Naive thymus-derived CD8-positive, alpha-beta T cell (primary cell): ENCODE results near the gene PDS5B. TPM values are rescaled to one million over a fixed set of nuclear protein-coding genes. Genes with fewer than 3 reads are reported as not detected.
"Not testable (repeated sequence)": the region's sequence is repeated elsewhere in the genome, so short reads cannot be mapped to it uniquely, and the experiment has no call there.

Source experiments
- ATAC-seq, 2 donors: fragments of 150-1000 bp; cut with Tn5 transposase in 1 of 2; sonication (Bioruptor Pico), chemical (Tn5 transposase) in 1 of 2; 1 replicate in 1 of 2; 2 replicates in 1 of 2; pipeline ENCODE4 v1.10.0; 2021; ENCODE audit warnings: mild to moderate bottlenecking in 2 of 2, moderate library complexity in 2 of 2
- POLR2A ChIA-PET: fragments of 350-600 bp; sonication (Branson Sonifier 250); formaldehyde crosslinking; loops from one replicate; lab custom pipeline; 2021; ENCODE audit warnings: antibody characterized with exemption; lab: Charles Lee
- DNase-seq, 10 donors: peaks; one replicate each; pipeline versions ENCODE4 v3.0.0 to v3.0.0-alpha.2; 2020 to 2022
- H3K27ac Mint-ChIP-seq, 10 donors: one replicate each; pipeline ENCODE4 v1.8.0; 2020 to 2022; ENCODE audit warnings: mild to moderate bottlenecking in 10 of 10, mixed read lengths in 10 of 10, moderate library complexity in 4 of 10, inconsistent platforms in 1 of 10
- H3K27me3 Mint-ChIP-seq, 5 donors: one replicate each; pipeline ENCODE4 v1.8.0; 2021 to 2022; ENCODE audit warnings: mixed read lengths in 5 of 5
- H3K36me3 Mint-ChIP-seq, 3 donors: one replicate each; pipeline ENCODE4 v1.8.0; 2020 to 2022; ENCODE audit warnings: mixed read lengths in 3 of 3, mild to moderate bottlenecking in 2 of 3, inconsistent platforms in 1 of 3
- H3K4me1 Mint-ChIP-seq, 4 donors: one replicate each; pipeline ENCODE4 v1.8.0; 2021 to 2022; ENCODE audit warnings: mixed read lengths in 4 of 4
- H3K4me3 Mint-ChIP-seq, 10 donors: one replicate each; pipeline ENCODE4 v1.8.0; 2020 to 2022; ENCODE audit warnings: mild to moderate bottlenecking in 10 of 10, mixed read lengths in 10 of 10, moderate library complexity in 6 of 10, inconsistent platforms in 1 of 10
- H3K9me3 Mint-ChIP-seq, 9 donors: one replicate each; pipeline ENCODE4 v1.8.0; 2020 to 2022; ENCODE audit warnings: mixed read lengths in 9 of 9, mild to moderate bottlenecking in 3 of 9, inconsistent platforms in 1 of 9, moderate library complexity in 1 of 9
- polyA plus RNA-seq, 3 donors: library from polyadenylated mRNA; unstranded; fragments of 300-500 nt; fragmentation: Illumina TruSeq; gene quantifications; one replicate each; pipeline ENCODE4 v1.2.3, GENCODE V29; 2021
- total RNA-seq, 8 experiments: library from RNA in 2 of 8; stranded (reverse) in 2 of 8; gene quantifications; one replicate each; pipeline ENCODE4 v1.2.3 and lab custom pipeline; 2021 to 2026

The PDS5B gene
- total and polyA plus RNA-seq, 5 experiments from 2014 or later, result 32.0 to 71.6 (median 38.1) TPM

DNA sequence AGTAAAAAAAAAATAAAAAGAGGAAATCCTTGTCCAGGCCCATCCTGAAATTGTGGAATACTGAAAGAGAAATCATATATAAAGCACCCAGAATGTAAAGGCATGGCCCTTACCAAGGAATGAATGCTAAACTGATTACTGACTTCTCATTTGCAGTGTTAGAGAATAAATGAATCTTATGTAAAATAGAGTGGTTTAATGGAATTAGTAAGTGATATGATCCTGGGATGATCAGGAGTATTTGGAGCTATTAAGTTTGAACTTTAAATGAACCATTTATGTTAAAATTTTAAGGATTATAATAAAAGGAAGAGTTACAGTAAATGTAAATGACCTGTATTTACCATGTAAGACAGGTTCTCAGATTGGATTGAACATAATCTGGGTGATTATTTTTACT lies 75.4 kb downstream of the PDS5B start:
- Mint-ChIP-seq H3K27ac (no peak overlapping the region), H3K9me3 (peaks cover 0 to 7% (median 0%) of the 10 kb centered on the region in 9 donors), H3K4me3 (no peak overlapping the region), H3K27me3 (no peaks in the 10 kb centered on the region), H3K4me1 (peaks cover 11 to 22% (median 14%) of the 10 kb centered on the region in 4 donors), H3K36me3 (peaks cover 6 to 45% (median 12%) of the 10 kb centered on the region in 3 donors)
- DNase-seq (no peak), ATAC-seq (no peak)
- POLR2A ChIA-PET, result no interaction called here

DNA sequence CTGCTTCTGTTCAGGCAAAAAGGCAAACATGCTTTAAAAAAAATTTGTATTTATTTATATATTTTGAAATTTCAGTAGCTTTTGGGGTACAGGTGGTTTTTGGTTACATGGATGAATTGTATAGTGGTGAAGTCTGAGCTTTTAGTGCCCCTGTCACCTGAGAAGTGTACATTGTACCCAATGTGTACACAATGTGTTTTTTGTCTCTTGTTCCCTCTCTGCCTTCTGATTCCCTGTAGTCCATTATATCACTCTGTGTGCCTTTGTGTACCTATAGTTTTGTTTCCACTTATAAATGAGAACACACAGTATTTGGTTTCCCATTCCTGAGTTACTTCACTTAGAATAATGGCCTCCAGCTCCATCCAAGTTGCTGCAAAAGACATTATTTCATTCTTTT lies 77.4 kb downstream of the PDS5B start:
- DNase-seq (no peak), ATAC-seq (no peak)
- Mint-ChIP-seq H3K4me3 (no peak overlapping the region), H3K27ac (peak overlapping the region in 1 of 10 donors; percentile 1), H3K36me3 (peaks cover 2 to 51% (median 5%) of the 10 kb centered on the region in 3 donors), H3K4me1 (peaks cover 6 to 18% (median 11%) of the 10 kb centered on the region in 4 donors), H3K9me3 (no peaks in the 10 kb centered on the region), H3K27me3 (no peaks in the 10 kb centered on the region)
- POLR2A ChIA-PET, result no interaction called here

DNA sequence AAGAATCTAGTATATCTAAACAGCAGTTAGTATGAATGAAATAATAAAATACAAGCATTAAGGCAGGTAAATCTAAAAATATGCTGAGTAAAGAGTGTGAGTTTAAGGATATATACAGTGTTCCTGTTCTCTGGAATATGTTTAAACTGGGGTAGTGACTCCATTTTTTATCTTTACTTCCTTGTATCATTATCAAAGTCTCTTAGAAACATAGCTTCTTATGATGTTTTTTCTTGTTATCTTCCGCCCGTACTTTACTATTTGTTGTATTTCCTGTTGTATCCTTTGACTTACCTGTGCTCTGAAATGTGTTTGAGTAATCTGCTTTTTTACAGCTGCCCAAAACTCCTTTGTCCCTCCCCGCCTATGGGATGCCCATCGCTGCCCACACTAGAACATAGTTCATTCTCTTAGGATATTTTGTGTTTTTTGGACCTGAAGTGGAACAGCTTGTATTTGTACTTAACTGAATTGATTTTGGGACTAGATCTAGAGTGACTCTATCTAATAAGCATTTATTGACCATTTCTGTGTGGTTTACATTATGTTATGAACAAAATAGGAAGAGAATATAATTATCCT lies 80.8 kb downstream of the PDS5B start:
- Mint-ChIP-seq H3K36me3 (peaks cover 0 to 51% (median 0%) of the 10 kb centered on the region in 3 donors), H3K9me3 (no peaks in the 10 kb centered on the region), H3K4me3 (no peak overlapping the region), H3K4me1 (peaks cover 6 to 18% (median 14%) of the 10 kb centered on the region in 4 donors), H3K27ac (peak overlapping the region in 7 of 10 donors; percentile 0 to 64 (median 41)), H3K27me3 (no peaks in the 10 kb centered on the region)
- DNase-seq (no peak), ATAC-seq (no peak)
- POLR2A ChIA-PET, result no interaction called here

DNA sequence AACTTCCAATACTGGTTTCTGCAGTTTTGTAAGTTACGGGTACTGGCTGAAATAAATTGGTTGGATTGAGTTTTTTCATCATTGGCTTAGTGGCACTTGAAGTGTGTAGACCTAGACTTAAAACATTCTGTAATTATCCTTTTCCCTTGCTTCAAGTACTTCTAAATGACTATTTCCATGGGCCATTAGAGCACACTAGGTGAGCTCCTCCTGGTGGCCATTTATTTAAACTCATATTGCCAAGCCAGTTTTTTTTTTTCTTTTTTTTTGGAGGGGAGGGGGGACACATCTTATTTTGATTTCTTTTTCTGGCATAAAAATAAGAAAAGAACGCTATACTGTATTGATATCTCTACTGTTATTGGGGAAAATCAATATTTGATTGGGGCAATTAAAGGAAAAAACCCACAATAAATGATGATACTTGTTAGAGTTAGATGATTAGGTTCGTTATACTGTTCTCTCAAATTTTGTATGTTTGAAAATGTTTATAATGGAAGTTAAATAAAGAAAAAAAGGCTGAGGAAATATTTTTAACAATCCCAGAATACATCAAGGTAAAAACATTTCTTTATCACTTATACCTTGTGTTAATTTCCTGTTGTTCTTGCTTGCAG lies 82.9 kb downstream of the PDS5B start:
- Mint-ChIP-seq H3K36me3 (peaks cover 0 to 60% (median 12%) of the 10 kb centered on the region in 3 donors), H3K4me3 (no peak overlapping the region), H3K4me1 (peaks cover 6 to 18% (median 14%) of the 10 kb centered on the region in 4 donors), H3K27ac (peak overlapping the region in 1 of 10 donors; percentile 28), H3K27me3 (no peaks in the 10 kb centered on the region), H3K9me3 (no peaks in the 10 kb centered on the region)
- peak; percentile 35 to 53 for ATAC-seq
- POLR2A ChIA-PET, result no interaction called here
- peak in 3 of 10 donors; percentile 24 to 45 (median 40) for DNase-seq

DNA sequence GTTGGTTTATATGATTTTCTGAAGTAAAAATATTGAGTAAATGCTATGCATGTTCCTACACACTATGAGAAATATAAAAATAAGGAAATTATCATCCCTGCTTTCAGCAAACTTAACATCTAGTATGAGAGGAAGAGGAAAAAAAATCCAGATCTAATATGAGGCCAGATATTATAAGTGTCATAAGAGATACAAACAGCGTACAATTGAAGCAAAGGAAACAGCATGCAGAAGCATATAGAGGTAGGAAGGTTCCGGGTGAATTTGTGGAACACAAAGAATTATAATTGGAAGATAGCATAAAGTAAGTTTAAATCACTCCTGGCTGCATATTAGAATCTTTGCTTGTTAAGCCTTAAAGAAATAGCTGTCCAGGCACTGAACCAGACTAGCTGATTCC lies 88.3 kb downstream of the PDS5B start:
- Mint-ChIP-seq H3K4me1 (peaks cover 0 to 4% (median 0%) of the 10 kb centered on the region in 4 donors), H3K9me3 (no peaks in the 10 kb centered on the region), H3K27ac (no peak overlapping the region), H3K36me3 (peaks cover 15 to 70% (median 43%) of the 10 kb centered on the region in 3 donors), H3K4me3 (no peak overlapping the region), H3K27me3 (no peaks in the 10 kb centered on the region)
- DNase-seq, result no peak
- POLR2A ChIA-PET, result no interaction called here
- no peak for ATAC-seq

DNA sequence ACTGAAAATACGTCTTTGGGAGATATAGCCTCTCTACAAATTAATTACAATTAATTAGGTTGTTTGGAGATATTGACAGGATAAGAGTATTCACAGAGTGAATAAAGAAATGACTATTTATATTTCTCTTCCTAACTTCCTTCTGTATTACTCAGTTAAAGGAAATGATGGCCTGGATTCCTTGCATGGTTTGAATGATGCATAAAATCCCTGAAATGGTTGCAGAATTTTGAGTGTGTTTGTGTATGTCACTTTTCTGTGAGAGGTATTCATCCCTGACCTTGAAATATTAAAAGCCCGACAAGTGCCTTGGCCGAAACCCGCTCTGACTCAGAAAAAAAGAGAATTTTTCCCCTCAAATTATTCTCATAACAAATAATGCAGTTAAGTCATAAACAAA lies 90.0 kb downstream of the PDS5B start:
- POLR2A ChIA-PET, result no interaction called here
- Mint-ChIP-seq H3K9me3 (no peaks in the 10 kb centered on the region), H3K36me3 (peaks cover 15 to 76% (median 52%) of the 10 kb centered on the region in 3 donors), H3K27me3 (no peaks in the 10 kb centered on the region), H3K27ac (no peak overlapping the region), H3K4me3 (no peak overlapping the region), H3K4me1 (peaks cover 0 to 4% (median 0%) of the 10 kb centered on the region in 4 donors)
- no peak for ATAC-seq
- no peak for DNase-seq

DNA sequence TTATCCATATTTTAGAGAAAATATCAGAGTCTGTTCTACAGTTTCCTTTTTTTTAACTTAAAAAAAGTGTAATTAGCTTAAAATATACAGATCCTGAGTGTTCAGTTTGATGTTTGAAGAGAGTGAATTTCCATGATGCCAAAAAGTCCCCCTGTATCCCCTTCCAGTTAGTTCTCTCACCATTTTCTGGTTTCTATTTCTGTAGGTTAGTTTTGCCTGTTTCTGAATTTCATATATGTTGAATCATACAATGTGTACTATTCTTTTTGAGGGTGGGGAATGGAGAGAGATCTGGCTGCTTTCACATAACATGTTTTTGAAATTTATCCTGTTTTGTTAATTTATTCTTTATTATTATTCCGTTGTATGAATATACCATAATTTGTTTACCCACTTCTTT lies 95.9 kb downstream of the PDS5B start:
- no peaks in the 10 kb centered on the region for H3K27me3 Mint-ChIP-seq
- H3K36me3 Mint-ChIP-seq, result peaks cover 4 to 75% (median 41%) of the 10 kb centered on the region in 3 donors
- H3K4me3 Mint-ChIP-seq, result no peak overlapping the region
- H3K9me3 Mint-ChIP-seq, result no peaks in the 10 kb centered on the region
- POLR2A ChIA-PET, result no interaction called here
- no peak overlapping the region for H3K27ac Mint-ChIP-seq
- H3K4me1 Mint-ChIP-seq, result no peaks in the 10 kb centered on the region
- ATAC-seq (no peak), DNase-seq (no peak)

DNA sequence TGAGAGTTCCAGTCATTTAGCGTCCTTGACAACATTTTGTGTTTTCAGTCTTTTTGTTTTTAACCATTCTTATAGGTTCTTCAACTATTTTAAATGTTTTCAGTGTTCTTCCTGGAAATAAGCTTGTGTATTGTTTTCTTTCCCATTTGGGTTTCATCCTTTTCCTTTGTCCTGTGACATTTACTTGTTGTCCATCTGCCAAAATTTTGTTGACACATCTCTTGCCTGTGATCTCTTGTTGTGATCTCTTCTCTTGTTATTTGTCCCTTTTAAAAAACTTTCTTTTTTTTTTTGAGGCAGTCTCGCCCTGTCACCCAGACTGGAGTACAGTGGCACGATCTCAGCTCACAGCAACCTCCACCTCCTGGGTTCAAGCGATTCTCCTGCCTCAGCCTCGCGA lies 96.5 kb downstream of the PDS5B start:
- Mint-ChIP-seq H3K9me3 (no peaks in the 10 kb centered on the region), H3K4me1 (no peaks in the 10 kb centered on the region), H3K27ac (no peak overlapping the region), H3K27me3 (no peaks in the 10 kb centered on the region), H3K4me3 (no peak overlapping the region), H3K36me3 (peaks cover 4 to 75% (median 41%) of the 10 kb centered on the region in 3 donors)
- DNase-seq, result no peak
- ATAC-seq, result no peak
- POLR2A ChIA-PET, result no interaction called here

DNA sequence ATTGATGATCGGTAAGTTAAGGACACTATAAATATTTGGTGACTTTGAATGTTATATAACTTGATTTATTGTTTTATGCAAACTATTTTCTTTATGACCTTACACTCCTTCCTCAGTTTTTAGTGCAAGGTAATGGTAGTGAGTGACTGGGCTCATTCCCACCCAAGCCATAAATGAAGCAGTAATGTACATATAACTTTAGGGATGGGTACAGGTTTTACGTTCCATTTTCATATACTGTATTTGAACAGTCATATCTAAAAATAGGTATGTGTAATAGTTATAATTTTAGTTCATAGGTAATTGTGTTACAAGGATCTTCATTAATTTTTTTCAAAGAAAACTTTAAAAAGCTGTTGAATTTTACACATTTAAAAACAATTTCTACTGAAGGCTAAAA lies 101.0 kb downstream of the PDS5B start:
- Mint-ChIP-seq H3K4me1 (no peaks in the 10 kb centered on the region), H3K36me3 (peaks cover 0 to 59% (median 30%) of the 10 kb centered on the region in 3 donors), H3K27ac (no peak overlapping the region), H3K4me3 (no peak overlapping the region), H3K9me3 (no peaks in the 10 kb centered on the region), H3K27me3 (no peaks in the 10 kb centered on the region)
- POLR2A ChIA-PET, result no interaction called here
- no peak for DNase-seq
- no peak for ATAC-seq

DNA sequence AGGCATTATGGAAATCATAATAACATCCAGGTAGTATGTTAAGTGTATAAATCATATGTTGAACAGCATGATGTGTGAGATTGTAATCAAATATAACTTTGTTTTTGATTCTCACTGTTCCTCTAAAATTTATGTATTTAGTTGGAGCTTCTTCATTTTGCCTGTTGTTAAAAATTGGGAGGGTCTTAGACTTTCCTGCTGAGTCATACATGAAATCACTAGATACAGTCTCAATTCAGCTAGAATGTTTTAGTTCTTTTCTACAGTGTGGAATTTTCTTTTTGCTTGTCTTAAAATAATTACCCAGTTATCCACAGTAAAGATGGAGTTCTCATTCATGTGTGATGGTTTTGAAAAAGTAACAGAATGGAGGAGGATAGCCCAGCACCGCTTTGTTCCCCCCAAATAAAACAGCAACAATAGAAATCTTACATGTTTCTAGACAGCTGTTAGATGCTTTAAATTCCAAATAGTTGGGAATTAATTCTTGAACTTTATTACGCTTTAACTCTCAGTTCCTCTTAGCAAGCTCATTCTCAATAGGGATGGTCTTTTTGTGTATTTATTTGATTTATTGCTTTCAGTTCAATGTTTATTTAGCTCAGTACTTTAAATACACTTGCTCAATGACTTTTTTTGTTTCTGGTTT lies 109.5 kb downstream of the PDS5B start:
- H3K36me3 Mint-ChIP-seq, result peaks cover 3 to 49% (median 18%) of the 10 kb centered on the region in 3 donors

DNA sequence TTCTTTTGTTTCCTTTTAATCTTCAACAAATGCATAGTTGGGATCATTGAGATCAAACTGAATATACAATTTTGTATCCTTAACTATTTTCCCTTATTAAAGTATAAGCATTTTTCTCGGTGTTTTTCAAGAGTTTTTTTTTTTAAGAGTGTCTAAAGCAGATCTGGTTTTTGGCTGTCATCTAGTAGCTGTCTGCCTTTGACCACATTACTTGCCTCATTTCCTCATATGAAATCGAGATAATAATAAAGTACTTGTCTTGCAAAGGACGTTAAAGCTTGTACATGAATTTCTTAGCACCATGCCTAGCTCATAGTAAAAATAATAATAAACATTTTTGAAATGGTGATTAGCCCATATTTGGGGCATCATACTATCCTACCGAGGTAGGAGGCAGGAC lies 121.2 kb downstream of the PDS5B start:
- POLR2A ChIA-PET, result no interaction called here
- H3K27me3 Mint-ChIP-seq, result no peaks in the 10 kb centered on the region

More for the DNA sequence above, 109.5 kb downstream of the PDS5B start:
- peak overlapping the region in 2 of 10 donors; percentile 30 to 64 for H3K27ac Mint-ChIP-seq
- ATAC-seq (no peak), DNase-seq (no peak)
- no peaks in the 10 kb centered on the region for H3K4me1 Mint-ChIP-seq
- no peak overlapping the region for H3K4me3 Mint-ChIP-seq
- POLR2A ChIA-PET, result no interaction called here
- H3K27me3 Mint-ChIP-seq, result no peaks in the 10 kb centered on the region
- H3K9me3 Mint-ChIP-seq, result no peaks in the 10 kb centered on the region

DNA sequence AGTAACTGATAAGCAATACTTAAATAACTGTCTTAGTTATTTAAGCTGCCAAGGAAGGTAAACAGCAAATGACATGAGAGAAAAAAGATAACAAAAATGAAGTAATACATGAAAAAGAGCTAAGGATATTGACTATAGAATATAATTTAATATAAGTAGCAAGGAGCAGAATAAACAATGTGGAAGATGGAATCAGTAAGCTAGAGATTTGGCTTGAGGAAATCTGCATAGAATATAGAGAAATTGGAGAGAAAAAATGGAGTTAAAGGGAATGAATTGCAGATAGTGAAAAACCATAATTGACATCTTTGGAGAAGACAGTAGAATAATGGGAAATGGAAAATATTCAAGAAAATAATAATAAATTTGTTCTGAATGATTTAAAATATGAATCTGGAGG lies 127.1 kb downstream of the PDS5B start:
- peak overlapping the region in 1 of 10 donors; percentile 20 for H3K4me3 Mint-ChIP-seq
- H3K36me3 Mint-ChIP-seq, result peaks cover 36 to 74% (median 53%) of the 10 kb centered on the region in 3 donors
- DNase-seq (no peak), ATAC-seq (no peak)
- H3K9me3 Mint-ChIP-seq, result peaks cover 3 to 30% (median 21%) of the 10 kb centered on the region in 9 donors
- H3K27ac Mint-ChIP-seq, result peak overlapping the region in 1 of 10 donors; percentile 13
- no peaks in the 10 kb centered on the region for H3K27me3 Mint-ChIP-seq
- H3K4me1 Mint-ChIP-seq, result peaks cover 0 to 2% (median 0%) of the 10 kb centered on the region in 4 donors
- POLR2A ChIA-PET, result no interaction called here

More for the DNA sequence above, 121.2 kb downstream of the PDS5B start:
- ATAC-seq (no peak), DNase-seq (no peak)
- peaks cover 1 to 4% (median 2%) of the 10 kb centered on the region in 9 donors for H3K9me3 Mint-ChIP-seq
- peaks cover 13 to 73% (median 35%) of the 10 kb centered on the region in 3 donors for H3K36me3 Mint-ChIP-seq
- H3K27ac Mint-ChIP-seq, result peak overlapping the region in 1 of 10 donors; percentile 29
- no peak overlapping the region for H3K4me3 Mint-ChIP-seq
- peaks cover 0 to 9% (median 1%) of the 10 kb centered on the region in 4 donors for H3K4me1 Mint-ChIP-seq

DNA sequence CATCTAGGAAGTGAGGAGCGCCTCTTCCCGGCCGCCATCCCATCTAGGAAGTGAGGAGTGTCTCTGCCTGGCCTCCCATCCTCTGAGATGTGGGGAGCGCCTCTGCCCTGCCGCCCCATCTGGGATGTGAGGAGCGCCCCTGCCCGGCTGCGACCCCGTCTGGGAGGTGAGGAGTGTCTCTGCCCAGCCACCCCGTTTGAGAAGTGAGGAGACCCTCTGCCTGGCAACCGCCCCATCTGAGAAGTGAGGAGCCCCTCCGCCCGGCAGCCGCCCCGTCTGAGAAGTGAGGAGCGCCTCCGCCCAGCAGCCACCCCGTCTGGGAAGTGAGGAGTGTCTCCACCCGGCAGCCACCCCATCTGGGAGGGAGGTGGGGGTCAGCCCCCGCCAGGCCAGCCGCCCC lies 129.9 kb downstream of the PDS5B start:
- H3K27me3 Mint-ChIP-seq, ATAC-seq, H3K4me1 Mint-ChIP-seq, DNase-seq, POLR2A ChIA-PET, H3K27ac Mint-ChIP-seq, H3K4me3 Mint-ChIP-seq: not testable (repeated sequence)
- Mint-ChIP-seq H3K36me3 (peaks cover 31 to 57% (median 47%) of the 10 kb centered on the region in 3 donors), H3K9me3 (peaks cover 3 to 31% (median 26%) of the 10 kb centered on the region in 9 donors)
